HuH-7 (cell line): ENCODE measurements around the gene ADAM12.
"Not testable (repeated sequence)": the region's sequence is repeated elsewhere in the genome, so short reads cannot be mapped to it uniquely, and the experiment has no call there.

Experiments
- DNase-seq: peaks from one replicate; pipeline ENCODE4 v3.0.0; 2011; ENCODE audit warnings: low spot score

The ADAM12 gene

DNA sequence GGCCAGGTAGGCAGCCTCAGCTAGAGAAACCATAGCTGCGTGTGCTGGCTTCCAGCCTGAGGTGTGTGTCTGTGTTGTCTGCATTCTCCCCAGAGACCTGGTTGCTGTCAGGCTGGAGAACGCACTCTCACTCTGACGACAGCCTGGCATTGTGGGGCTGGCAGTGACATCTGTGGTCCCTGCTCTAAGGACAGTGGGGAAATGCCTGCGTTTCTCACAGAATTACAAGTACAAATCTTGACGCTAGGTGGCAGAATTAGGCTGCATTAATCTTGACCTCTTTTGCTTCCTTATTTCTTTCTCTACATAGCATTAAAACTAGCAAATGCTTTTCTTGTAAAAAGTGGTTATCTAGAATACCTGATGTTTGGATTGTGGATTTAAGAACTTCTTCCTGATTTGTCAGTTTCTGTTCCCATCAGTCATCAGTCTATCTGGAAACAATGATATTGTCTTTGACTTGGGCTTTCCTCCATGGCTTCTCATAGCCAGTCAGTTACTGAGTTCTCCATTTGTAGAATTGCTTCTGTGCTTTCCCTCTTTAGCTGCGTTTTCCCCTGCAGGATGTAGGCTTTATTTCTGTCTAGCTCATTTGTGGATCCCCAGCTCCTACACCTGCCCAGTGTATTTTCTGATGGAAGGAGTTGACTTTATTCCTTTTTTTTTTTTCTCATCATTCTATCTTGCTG is 405.9 kb downstream of the ADAM12 start:
- peak; percentile 35 for DNase-seq

DNA sequence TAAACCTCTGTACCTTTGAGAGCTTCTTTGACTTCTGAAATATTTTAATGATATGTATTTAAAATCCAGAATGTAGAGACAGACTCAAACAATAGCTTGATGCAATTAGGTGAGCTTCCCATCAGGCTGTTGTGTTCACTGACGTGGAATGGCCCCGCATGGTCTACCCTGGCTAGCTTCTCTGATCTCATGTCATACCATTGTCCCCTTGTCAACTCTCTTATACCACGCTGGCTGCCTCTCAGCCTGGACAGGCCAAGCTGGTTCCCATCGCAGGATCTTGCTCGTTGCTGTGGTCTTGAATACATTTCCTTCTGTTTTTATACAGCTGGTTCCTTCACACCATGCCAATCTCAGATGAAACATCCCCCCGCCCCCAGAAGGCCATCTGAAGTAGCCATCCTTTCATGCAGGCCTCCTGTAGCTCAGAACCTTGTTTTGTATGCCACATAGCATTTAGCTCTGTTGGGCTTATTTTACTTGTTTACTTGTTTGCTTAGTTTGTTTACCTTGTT is 407.7 kb downstream of the ADAM12 start:
- DNase-seq = no peak

DNA sequence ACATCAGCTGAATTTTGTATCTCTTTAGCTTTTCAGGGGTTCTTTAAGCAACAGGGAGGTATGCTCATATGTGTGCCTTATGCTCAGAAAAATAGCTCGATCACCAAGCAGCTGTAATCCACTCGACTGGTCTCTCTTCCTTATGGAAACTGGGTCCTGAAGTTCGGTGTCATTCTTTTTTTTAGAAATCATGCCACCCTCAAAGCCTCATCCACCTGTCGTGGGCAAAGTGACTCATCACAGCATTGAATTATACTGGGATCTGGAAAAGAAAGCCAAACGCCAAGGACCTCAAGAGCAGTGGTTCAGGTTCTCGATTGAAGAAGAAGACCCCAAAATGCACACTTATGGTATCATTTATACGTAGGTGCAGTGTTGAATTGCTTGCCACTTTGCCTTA is 408.3 kb downstream of the ADAM12 start:
- DNase-seq = no peak

DNA sequence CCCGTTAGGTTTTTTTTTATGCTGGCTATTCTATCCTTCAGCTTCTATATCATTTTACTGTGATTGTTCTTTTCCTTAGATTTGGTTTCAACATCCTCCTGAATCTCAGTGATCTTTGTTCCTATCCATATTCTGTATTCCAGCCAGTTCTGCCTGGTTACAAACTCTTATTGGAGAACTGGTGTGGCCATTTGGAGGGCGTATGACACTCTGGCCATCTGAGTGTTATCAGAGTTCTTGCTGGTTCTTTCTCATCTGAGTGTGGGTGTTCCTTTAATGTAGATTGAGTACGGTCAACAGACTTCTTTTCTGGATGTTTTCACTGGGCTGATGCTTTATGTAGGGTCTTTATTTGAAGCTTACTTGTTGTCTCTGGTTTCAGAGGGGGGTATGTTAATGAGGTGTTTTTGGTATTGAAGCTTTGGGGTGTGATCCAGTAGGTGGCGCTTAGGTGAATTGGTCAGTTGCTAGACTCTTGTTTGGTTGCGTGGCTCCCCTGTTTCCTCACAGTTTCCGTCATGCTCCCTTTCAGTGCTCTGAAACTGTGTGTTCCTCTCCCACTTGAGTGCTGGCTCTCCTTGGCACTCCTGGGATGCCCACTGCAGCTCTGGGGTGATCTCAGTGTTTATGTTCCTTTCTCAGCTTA is 411.2 kb downstream of the ADAM12 start:
- DNase-seq = no peak

DNA sequence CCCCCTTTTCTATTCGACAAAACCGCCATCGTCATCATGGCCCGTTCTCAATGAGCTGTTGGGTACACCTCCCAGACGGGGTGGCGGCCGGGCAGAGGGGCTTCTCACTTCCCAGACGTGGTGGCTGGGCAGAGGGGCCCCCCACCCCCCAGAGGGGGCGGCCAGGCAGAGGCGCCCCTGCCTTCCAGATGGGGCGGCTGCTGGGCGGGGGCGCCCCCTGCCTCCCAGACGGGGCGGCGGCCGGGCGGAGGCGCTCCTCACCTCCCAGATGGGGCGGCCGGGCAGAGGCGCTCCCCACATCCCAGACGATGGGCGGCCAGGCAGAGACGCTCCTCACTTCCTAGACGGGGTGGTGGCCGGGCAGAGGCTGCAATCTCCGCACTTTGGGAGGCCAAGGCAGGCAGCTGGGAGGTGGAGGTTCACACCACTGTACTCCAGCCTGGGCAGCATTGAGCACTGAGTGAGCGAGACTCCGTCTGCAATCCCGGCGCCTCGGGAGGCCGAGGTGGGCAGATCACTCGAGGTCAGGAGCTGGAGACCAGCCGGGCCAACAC is 418.1 kb downstream of the ADAM12 start:
- not testable (repeated sequence) for DNase-seq

DNA sequence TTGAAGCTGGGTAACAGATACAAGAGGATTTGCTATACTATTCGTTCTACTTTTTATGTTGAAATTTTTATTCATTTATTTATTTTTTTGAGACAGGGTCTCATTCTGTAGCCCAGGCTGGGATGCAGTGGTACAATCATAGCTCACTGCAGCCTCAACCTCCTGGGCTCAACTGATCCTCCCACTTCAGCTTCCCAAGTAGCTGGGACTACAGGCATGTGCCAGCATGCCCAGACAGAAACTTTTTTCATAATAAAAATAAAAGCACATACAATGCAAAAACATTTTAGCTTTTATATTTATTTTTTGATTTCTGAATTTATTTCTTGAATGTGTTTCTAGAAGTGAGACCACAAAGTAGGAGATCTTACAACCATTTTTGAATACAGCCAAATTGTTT is 420.7 kb downstream of the ADAM12 start:
- DNase-seq = no peak

DNA sequence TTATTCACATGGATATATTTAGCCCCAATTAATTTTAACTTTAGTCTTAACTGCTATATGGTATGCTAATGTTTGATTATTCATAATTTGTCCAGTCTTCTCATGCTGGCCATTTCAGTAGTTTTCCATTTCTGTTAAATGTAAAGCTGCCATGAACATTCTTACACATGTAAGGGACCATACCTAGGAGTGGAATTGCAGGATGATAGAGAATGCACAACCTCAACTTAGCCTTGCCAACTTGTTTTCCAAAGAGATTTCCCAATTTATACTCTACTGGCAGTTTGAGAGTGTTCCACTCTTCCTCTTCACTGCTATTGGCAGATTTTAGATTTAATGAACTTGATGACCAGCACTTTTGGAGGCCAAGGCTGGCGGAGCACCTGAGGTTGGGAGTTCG is 423.7 kb downstream of the ADAM12 start:
- no peak for DNase-seq
